ENCODE data around the gene XPO6.

Gene XPO6

GRCh38 chr16:28193530-28194423, 18.0 kb downstream of the XPO6 start:
- H3K27ac ChIP-seq (replicated peaks) = no peak overlapping the region
- DNase-seq (ENCODE audit: low read depth in 1 of 2, low spot score in 1 of 2) = peak in 1 of 2 experiments; percentile 26
- peak; percentile 3; the same call in 1 of the 2 replicates for TF ChIP-seq SPI1 (IDR thresholded peaks at IDR 0.05; ENCODE audit: borderline replicate concordance, low read depth)
- TF ChIP-seq, protein P1, sequence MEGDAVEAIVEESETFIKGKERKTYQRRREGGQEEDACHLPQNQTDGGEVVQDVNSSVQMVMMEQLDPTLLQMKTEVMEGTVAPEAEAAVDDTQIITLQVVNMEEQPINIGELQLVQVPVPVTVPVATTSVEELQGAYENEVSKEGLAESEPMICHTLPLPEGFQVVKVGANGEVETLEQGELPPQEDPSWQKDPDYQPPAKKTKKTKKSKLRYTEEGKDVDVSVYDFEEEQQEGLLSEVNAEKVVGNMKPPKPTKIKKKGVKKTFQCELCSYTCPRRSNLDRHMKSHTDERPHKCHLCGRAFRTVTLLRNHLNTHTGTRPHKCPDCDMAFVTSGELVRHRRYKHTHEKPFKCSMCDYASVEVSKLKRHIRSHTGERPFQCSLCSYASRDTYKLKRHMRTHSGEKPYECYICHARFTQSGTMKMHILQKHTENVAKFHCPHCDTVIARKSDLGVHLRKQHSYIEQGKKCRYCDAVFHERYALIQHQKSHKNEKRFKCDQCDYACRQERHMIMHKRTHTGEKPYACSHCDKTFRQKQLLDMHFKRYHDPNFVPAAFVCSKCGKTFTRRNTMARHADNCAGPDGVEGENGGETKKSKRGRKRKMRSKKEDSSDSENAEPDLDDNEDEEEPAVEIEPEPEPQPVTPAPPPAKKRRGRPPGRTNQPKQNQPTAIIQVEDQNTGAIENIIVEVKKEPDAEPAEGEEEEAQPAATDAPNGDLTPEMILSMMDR (IDR thresholded peaks at IDR 0.05; ENCODE audit: insufficient read depth, low read length) = no peak
- no peak overlapping the region for H3K4me3 ChIP-seq (replicated peaks; ENCODE audit: insufficient read depth, low read length)
- H3K27me3 ChIP-seq (ENCODE audit: insufficient read depth, poor library complexity, severe bottlenecking) = no peaks in the 10 kb centered on the region

GRCh38 chr16:28192806-28193529, 18.8 kb downstream of the XPO6 start:
- peak; percentile 48 to 50 for DNase-seq (ENCODE audit: low read depth in 1 of 2, low spot score in 1 of 2)
- Histone ChIP-seq H3K27me3 (ENCODE audit: insufficient read depth, poor library complexity, severe bottlenecking) (no peaks in the 10 kb centered on the region), H3K27ac (replicated peaks) (0 out of 2 replicates have a peak overlapping the region, but pooled peaks have one; percentile 13), H3K4me3 (replicated peaks; ENCODE audit: insufficient read depth, low read length) (no peak overlapping the region)
- TF ChIP-seq GABPA (IDR thresholded peaks at IDR 0.05; ENCODE audit: low read depth) = peak; percentile 48; the same call in 1 of the 2 replicates
- TF ChIP-seq, protein P2, sequence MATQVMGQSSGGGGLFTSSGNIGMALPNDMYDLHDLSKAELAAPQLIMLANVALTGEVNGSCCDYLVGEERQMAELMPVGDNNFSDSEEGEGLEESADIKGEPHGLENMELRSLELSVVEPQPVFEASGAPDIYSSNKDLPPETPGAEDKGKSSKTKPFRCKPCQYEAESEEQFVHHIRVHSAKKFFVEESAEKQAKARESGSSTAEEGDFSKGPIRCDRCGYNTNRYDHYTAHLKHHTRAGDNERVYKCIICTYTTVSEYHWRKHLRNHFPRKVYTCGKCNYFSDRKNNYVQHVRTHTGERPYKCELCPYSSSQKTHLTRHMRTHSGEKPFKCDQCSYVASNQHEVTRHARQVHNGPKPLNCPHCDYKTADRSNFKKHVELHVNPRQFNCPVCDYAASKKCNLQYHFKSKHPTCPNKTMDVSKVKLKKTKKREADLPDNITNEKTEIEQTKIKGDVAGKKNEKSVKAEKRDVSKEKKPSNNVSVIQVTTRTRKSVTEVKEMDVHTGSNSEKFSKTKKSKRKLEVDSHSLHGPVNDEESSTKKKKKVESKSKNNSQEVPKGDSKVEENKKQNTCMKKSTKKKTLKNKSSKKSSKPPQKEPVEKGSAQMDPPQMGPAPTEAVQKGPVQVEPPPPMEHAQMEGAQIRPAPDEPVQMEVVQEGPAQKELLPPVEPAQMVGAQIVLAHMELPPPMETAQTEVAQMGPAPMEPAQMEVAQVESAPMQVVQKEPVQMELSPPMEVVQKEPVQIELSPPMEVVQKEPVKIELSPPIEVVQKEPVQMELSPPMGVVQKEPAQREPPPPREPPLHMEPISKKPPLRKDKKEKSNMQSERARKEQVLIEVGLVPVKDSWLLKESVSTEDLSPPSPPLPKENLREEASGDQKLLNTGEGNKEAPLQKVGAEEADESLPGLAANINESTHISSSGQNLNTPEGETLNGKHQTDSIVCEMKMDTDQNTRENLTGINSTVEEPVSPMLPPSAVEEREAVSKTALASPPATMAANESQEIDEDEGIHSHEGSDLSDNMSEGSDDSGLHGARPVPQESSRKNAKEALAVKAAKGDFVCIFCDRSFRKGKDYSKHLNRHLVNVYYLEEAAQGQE (IDR thresholded peaks at IDR 0.05; ENCODE audit: insufficient replicate concordance, low read depth) = no peak
- peak; percentile 69 for TF ChIP-seq SPI1 (IDR thresholded peaks at IDR 0.05; ENCODE audit: borderline replicate concordance, low read depth)

GRCh38 chr16:28191364-28191960, 20.3 kb downstream of the XPO6 start:
- Histone ChIP-seq H3K27me3 (ENCODE audit: insufficient read depth, poor library complexity, severe bottlenecking) (no peaks in the 10 kb centered on the region), H3K4me3 (replicated peaks; ENCODE audit: insufficient read depth, low read length) (no peak overlapping the region), H3K27ac (replicated peaks) (no peak overlapping the region)
- DNase-seq (ENCODE audit: low read depth in 1 of 2, low spot score in 1 of 2) = no peak
- TF ChIP-seq SPI1 (IDR thresholded peaks at IDR 0.05; ENCODE audit: borderline replicate concordance, low read depth) = no peak

- no peak for DNase-seq (ENCODE audit: low read depth in 1 of 2, low spot score in 1 of 2)
- TF ChIP-seq POLR2AphosphoS5 (IDR thresholded peaks at IDR 0.05; ENCODE audit: low read depth) (no peak), GABPA (IDR thresholded peaks at IDR 0.05; ENCODE audit: low read depth) (no peak), SPI1 (IDR thresholded peaks at IDR 0.05; ENCODE audit: borderline replicate concordance, low read depth) (no peak)
- TF ChIP-seq, protein P1 (IDR thresholded peaks at IDR 0.05; ENCODE audit: insufficient read depth, low read length) = no peak
- TF ChIP-seq, protein P2 (IDR thresholded peaks at IDR 0.05; ENCODE audit: insufficient replicate concordance, low read depth) = no peak
- H3K27me3 ChIP-seq (ENCODE audit: insufficient read depth, poor library complexity, severe bottlenecking) = no peaks in the 10 kb centered on the region
- no peak overlapping the region for H3K4me3 ChIP-seq (replicated peaks; ENCODE audit: insufficient read depth, low read length)
- no peak overlapping the region for H3K27ac ChIP-seq (replicated peaks)
Measured at GRCh38 chr16:28189245-28189644, 22.5 kb downstream of the XPO6 start.

Measured in HL-60 (cell line).